22Rv1 (cell line): ENCODE data around the gene MSI2.

ENCODE experiments used
- CTCF ChIP-seq: fragments of 450-650 bp; IDR thresholded peaks from 2 replicates; pipeline ENCODE4 v1.5.1; 2017; ENCODE audit warnings: mild to moderate bottlenecking
- ZFX ChIP-seq: fragments of 450-650 bp; IDR thresholded peaks from 2 replicates; pipeline ENCODE4 v1.6.1; 2017; ENCODE audit warnings: antibody characterized with exemption, borderline replicate concordance

DNA sequence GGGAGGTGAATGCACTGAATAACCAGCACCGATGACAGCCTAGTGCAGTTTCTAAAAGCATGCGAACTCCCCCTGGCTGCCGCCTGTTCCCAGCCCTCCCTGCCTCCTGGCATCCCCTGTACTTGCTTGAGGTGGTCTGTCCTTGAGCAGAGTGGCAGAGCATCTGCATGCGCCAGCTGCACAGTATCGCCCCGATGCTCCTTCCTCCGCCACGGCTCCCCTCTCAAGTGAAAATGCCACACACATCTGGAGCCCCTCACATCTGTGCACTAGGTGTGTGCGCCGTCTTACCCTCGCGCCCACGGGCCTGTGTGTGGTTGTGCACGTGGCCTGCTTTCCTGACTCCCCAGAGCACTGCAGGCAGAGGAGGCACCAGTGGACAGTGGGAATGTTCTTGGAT, 376.9 kb downstream of the MSI2 start:
- TF ChIP-seq CTCF (no peak), ZFX (no peak)
